ENCODE results near the gene PI16.
"Not testable (repeated sequence)": the region's sequence is repeated elsewhere in the genome, so short reads cannot be mapped to it uniquely, and the experiment has no call there.

The PI16 gene

DNA sequence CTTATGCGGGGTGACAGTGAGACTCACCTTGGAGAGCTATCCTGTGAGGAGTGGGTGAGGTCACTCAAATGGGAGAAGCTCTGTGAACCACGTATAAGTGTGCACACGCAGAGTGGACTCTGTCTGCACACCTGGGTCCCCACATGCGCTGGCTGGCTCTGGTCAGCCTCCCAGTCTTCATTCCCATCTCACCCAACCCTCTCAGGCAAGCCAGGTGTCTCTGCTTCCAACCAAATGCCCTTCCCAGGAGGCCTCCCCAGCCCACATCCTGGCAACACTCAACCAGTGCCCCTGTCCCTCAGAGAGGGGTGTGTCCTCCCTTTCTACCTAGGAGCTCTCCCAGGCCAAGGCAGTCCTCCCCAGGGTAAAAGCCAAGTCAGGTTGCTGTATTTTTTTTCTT lies 8.0 kb upstream of the PI16 start:
- TF ChIP-seq, protein P1, sequence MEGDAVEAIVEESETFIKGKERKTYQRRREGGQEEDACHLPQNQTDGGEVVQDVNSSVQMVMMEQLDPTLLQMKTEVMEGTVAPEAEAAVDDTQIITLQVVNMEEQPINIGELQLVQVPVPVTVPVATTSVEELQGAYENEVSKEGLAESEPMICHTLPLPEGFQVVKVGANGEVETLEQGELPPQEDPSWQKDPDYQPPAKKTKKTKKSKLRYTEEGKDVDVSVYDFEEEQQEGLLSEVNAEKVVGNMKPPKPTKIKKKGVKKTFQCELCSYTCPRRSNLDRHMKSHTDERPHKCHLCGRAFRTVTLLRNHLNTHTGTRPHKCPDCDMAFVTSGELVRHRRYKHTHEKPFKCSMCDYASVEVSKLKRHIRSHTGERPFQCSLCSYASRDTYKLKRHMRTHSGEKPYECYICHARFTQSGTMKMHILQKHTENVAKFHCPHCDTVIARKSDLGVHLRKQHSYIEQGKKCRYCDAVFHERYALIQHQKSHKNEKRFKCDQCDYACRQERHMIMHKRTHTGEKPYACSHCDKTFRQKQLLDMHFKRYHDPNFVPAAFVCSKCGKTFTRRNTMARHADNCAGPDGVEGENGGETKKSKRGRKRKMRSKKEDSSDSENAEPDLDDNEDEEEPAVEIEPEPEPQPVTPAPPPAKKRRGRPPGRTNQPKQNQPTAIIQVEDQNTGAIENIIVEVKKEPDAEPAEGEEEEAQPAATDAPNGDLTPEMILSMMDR (IDR thresholded peaks at IDR 0.05; ENCODE audit: control insufficient read depth, extremely low read depth, insufficient read depth): no peak
- DNase-seq (ENCODE audit: low read depth): no peak
- no peak overlapping the region for H3K4me3 ChIP-seq (ENCODE audit: low read depth, low read length)

DNA sequence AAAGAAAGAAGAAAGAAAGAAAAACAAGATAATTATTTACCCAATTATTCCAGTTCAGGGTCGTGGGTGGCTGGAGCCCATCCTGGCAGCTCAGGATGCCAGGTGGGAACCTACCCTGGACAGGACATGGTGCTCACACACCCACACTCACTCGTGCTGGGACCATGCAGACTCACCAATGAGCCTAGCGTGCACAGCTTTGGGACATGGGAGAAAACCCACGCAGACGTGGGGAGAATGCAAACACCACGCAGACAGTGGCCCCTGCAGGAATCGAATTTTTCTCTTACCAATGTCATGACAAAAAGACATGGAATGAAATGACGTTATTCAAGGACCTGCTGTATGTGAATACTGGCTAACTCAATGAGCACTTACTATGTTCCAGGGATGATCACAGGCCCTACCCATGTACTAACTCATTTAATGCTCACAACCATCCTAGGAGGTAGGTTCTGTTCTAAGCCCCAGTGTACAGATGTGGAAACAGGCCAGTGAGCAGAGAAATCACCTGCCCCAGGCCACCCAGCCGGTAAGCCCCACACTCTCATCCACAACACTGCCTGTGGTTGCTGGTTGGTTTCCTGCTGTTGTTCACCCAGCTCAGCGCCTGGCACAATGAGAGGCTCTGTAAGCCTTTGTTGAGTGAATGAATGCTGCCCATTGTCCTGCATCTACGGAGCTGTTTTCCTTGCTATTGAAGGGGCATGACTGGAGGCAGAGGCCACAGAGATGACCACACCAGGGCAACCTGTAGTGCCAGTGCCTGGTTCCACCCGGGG lies 6.8 kb upstream of the PI16 start:
- no peak for DNase-seq (ENCODE audit: low read depth)
- TF ChIP-seq, protein P1 (IDR thresholded peaks at IDR 0.05; ENCODE audit: control insufficient read depth, extremely low read depth, insufficient read depth): no peak
- no peak overlapping the region for H3K4me3 ChIP-seq (ENCODE audit: low read depth, low read length)

DNA sequence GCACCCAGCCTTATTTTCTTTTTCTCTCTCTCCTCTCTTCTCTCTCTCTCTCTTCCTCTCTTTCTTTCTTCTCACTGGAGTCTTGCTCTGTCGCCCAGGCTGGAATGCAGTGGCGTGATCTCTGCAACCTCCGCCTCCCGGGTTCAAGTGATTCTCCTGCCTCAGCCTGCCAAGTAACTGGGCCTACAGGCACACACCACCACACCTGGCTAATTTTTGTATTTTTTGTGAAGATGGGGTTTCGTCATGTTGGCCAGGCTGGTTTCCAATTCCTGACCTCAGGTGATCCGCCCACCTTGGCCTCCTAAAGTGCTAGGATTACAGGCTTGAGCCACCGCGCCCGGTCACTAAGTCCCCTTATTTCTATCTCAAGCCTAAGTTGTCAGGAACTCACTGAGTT lies 5.5 kb upstream of the PI16 start:
- not testable (repeated sequence) for H3K4me3 ChIP-seq (ENCODE audit: low read depth, low read length); DNase-seq (ENCODE audit: low read depth)

DNA sequence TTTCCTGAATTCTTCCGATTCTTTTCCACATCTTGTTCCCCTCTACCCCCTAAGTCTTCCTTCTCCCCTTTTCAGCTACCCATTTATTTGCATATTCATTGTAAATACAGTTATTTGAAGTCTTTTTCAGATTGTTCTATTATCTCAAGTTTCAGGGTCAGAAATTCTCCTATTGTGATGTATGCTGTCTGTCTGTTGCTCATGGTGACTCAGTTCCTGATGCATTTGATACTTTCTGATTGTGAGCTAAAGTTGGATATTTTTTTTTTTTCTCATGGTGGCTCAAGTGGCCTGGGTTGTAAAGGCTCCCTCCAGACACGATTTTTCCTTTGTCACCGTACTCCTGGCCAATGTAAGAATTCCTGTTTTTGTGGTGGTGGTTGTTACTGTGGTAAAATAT lies 4.9 kb upstream of the PI16 start:
- TF ChIP-seq, protein P1 (IDR thresholded peaks at IDR 0.05; ENCODE audit: control insufficient read depth, extremely low read depth, insufficient read depth): no peak
- no peak for DNase-seq (ENCODE audit: low read depth)
- no peak overlapping the region for H3K4me3 ChIP-seq (ENCODE audit: low read depth, low read length)

DNA sequence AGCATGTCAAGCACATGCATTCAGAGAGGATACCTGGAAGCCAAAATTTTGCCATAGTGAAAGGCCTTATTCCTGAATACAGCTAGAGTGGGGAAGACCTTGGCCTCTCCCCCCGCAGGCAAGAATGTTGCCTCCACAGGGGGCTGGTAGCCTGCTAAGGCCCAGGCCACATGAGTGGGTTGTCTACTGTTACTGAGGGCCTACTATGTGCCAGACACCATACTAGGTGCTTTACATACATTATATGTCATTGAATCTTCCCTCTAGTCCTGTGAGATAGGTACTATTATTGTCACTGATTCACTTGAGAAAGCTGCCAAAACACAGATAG lies 642 bp upstream of the PI16 start:
- H3K4me3 ChIP-seq (ENCODE audit: low read depth, low read length): no peak overlapping the region
- DNase-seq (ENCODE audit: low read depth): no peak
- TF ChIP-seq, protein P1 (IDR thresholded peaks at IDR 0.05; ENCODE audit: control insufficient read depth, extremely low read depth, insufficient read depth): no peak

DNA sequence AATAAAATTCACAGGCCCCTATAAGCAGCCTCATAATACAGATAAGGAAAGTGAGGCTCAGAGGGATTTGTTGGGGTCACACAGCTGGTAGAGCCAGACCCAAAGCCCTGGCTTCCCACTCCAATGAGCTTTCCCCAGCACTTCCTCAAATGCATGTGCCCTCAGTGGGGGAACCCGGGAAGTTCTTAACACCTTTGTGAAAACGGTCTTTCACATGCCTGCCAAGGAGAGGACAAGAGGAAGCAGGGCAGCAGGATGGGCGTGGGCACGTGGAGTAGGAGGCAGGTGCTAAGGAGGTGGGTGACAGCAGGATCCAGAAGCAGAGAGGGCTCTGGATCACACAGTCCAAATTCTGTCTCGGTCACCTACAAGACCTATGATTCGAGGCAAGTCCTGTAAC lies 598 bp downstream of the PI16 start:
- TF ChIP-seq, protein P1 (IDR thresholded peaks at IDR 0.05; ENCODE audit: control insufficient read depth, extremely low read depth, insufficient read depth): no peak
- DNase-seq (ENCODE audit: low read depth): no peak
- H3K4me3 ChIP-seq (ENCODE audit: low read depth, low read length): no peak overlapping the region

DNA sequence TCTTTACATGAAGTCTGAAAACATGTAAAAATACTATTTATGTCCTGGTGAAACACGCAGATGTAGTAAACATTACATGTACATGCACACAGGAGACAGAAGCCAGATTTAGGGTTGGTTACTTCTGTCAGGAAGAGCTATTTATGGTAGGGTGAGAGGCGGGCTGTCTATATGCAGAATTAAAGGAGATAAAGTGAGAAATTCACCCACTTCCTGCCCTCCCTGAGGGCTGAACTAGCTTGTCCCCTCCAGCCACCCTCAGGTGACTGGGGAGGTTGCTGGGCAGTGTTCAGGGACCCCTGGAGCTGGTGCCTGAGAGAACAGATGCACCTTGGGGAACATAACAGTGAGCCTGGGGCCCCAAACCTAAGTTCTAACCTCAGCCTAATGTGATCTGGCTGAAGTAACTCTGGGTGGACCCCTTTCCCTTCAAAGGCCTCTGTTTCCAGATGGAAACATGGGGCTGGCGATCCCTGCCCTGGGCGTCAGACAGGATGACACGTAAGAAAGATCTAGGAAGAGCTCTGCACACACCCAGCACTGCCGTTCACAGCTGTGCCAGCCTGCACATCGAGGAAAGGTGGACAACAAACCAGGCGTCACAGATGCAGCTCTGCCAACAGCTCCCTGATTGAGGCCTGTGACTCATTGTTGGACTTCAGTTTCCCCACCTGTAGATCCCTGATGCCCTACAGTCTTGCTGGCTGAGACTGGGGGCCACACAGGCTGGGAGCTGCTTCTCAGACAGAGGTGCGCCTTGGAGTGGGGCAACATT lies 1.3 kb downstream of the PI16 start:
- DNase-seq (ENCODE audit: low read depth): no peak
- TF ChIP-seq, protein P1 (IDR thresholded peaks at IDR 0.05; ENCODE audit: control insufficient read depth, extremely low read depth, insufficient read depth): no peak
- H3K4me3 ChIP-seq (ENCODE audit: low read depth, low read length): no peak overlapping the region

Measured in LNCaP clone FGC (cell line).